Activated CD4-positive, CD25-positive, alpha-beta regulatory T cell treated with anti-CD3 and anti-CD28 coated beads, Interleukin-2, amount 50 U/mL, for 16 hours (primary cell): ENCODE data around the gene PRRC2B.
"Not testable (repeated sequence)": the region's sequence is repeated elsewhere in the genome, so short reads cannot be mapped to it uniquely, and the experiment has no call there.

Experiments used
- DNase-seq: peaks from one replicate; pipeline ENCODE4 v3.0.0-alpha.2; 2020; ENCODE audit warnings: low read depth, low spot score

The PRRC2B gene

GRCh38 chr9:131434673-131435072, 40.8 kb downstream of the PRRC2B start:
- DNase-seq: no peak

- no peak for DNase-seq
Measured at GRCh38 chr9:131436376-131436775, 42.5 kb downstream of the PRRC2B start.

- no peak for DNase-seq
Measured at GRCh38 chr9:131436865-131437271, 43.0 kb downstream of the PRRC2B start.

- DNase-seq: no peak
Measured at GRCh38 chr9:131438190-131438589, 44.3 kb downstream of the PRRC2B start.

- no peak for DNase-seq
Measured at GRCh38 chr9:131439224-131439623, 45.3 kb downstream of the PRRC2B start.

GRCh38 chr9:131441441-131441840, 47.6 kb downstream of the PRRC2B start:
- no peak for DNase-seq

GRCh38 chr9:131442351-131442750, 48.5 kb downstream of the PRRC2B start:
- DNase-seq: no peak

GRCh38 chr9:131443648-131444047, 49.8 kb downstream of the PRRC2B start:
- no peak for DNase-seq

GRCh38 chr9:131446276-131446675, 52.4 kb downstream of the PRRC2B start:
- no peak for DNase-seq

GRCh38 chr9:131447148-131447547, 53.3 kb downstream of the PRRC2B start:
- no peak for DNase-seq

- no peak for DNase-seq
Measured at GRCh38 chr9:131447600-131447999, 53.7 kb downstream of the PRRC2B start.

- no peak for DNase-seq
Measured at GRCh38 chr9:131448818-131449217, 54.9 kb downstream of the PRRC2B start.

- no peak for DNase-seq
Measured at GRCh38 chr9:131449276-131449675, 55.4 kb downstream of the PRRC2B start.

- DNase-seq: no peak
Measured at GRCh38 chr9:131454028-131454427, 60.1 kb downstream of the PRRC2B start.

GRCh38 chr9:131455655-131456054, 61.8 kb downstream of the PRRC2B start:
- DNase-seq: not testable (repeated sequence)

GRCh38 chr9:131457746-131458145, 63.9 kb downstream of the PRRC2B start:
- no peak for DNase-seq

- no peak for DNase-seq
Measured at GRCh38 chr9:131459056-131459455, 65.2 kb downstream of the PRRC2B start.

- no peak for DNase-seq
Measured at GRCh38 chr9:131461166-131461565, 67.3 kb downstream of the PRRC2B start.

GRCh38 chr9:131464354-131465000, 70.6 kb downstream of the PRRC2B start:
- DNase-seq: no peak

- no peak for DNase-seq
Measured at GRCh38 chr9:131465401-131465800, 71.5 kb downstream of the PRRC2B start.

GRCh38 chr9:131467214-131467935, 73.5 kb downstream of the PRRC2B start:
- no peak for DNase-seq

GRCh38 chr9:131468031-131468430, 74.1 kb downstream of the PRRC2B start:
- no peak for DNase-seq

GRCh38 chr9:131469356-131469755, 75.5 kb downstream of the PRRC2B start:
- DNase-seq: no peak
